ENCODE measurements around the gene CAMK4.

DNA sequence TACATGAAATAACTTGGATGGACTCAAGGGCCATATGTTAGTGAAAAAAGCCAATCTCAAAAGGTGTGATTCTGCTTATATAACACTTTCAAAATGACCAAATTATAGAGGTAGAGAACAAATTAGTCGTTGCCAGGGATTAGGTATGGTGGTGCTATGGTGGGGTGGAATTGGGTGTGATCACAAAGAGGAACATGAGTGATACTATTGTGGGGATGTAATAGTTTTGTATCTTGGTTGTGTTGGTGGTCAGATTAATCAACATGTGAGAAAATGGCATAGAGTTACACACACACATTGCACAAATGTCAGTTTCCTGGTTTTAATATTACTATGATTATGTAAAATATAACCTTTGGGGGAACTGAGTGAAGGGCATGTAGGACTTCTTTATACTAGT lies 31.9 kb downstream of the CAMK4 start:
- TF ChIP-seq CTCF (IDR thresholded peaks at IDR 0.05): no peak
- TF ChIP-seq POLR2A (IDR thresholded peaks at IDR 0.05): no peak
- no peak for TF ChIP-seq POLR2AphosphoS5 (IDR thresholded peaks at IDR 0.05)

Measured in prostate gland (tissue), 2 donors.